NCI-H1105 treated with DMSO at 0.1 percent for 48 hours (cell line): Measurements from ENCODE around the gene TNFRSF18.

Source experiments
- DNase-seq: peaks from one replicate; lab custom pipeline; 2025; lab: John Stamatoyannopoulos, UW

Gene TNFRSF18

DNA sequence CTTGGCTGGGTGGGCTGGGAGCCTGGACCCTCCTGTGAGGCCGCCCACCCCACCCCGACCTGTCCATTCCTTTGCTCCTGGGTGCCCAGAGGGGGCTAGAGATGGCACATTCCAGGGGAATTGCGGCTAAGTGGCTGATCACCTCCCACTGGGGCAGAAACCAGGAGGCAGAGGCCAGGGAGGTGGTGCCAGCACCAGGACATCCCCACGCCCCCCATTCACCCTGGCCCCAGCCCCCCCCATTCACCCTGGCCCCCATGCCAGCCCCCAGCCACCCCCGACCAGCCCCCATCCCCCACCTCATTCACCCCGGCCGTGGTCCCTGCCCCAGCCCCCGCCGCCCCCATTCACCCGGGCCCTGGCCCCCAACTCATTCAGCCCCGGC, 33.9 kb upstream of the TNFRSF18 start:
- DNase-seq = no peak

DNA sequence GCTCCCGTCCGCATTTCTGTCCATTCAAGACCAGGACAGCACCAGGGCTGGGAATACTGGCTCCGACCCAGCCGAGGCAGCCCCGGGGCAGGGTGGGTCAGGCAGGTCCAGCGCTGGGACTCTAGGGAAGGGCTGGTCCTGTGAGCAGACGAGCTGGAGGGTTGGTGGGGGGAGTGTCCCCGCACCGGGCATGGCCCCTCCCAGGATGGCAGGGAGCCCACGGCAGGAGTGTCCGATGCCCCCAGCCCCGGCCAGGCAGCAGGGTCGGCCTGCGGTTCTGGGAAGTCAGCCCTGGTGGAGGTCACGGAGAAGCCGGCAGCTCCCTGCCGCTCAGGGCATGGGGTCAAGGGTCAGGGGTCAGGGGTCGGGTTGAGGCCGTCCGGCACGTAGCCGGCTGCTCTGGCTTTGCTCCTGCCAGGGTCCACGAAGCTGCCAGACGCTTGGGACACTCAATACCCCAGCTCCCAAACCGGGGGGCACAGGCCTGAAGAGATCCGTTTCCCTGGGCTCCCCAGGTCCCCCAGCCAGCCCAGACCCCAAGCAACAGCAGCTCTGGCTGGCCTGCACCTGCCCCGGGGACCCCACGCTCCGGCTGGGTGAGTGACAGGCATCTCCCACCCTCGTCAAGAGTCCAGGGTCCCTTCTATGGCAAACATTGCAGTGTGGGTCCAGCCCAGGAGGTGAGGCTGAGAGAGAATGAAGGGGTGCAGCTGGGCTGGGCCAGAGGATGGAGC, 33.4 kb upstream of the TNFRSF18 start:
- no peak for DNase-seq

DNA sequence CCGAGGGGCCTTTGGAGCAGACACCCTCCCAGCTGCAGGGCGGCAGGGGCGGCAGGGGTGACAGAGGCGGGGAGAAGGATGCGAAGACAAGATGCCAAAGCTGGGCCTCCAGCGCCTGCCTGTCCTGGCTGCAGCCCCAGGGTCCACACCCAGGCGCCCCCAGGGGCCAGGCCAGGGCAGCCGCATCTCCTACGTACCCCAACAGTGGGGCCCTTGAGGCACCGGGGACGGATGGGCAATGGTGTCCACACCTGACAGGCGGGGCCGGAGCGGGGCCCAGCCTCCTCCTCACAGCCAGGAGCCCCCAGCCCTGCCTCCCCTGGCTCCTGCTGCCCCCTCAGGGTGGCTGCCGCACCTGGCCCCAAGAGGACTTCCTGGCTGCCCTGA, 32.8 kb upstream of the TNFRSF18 start:
- DNase-seq = no peak

DNA sequence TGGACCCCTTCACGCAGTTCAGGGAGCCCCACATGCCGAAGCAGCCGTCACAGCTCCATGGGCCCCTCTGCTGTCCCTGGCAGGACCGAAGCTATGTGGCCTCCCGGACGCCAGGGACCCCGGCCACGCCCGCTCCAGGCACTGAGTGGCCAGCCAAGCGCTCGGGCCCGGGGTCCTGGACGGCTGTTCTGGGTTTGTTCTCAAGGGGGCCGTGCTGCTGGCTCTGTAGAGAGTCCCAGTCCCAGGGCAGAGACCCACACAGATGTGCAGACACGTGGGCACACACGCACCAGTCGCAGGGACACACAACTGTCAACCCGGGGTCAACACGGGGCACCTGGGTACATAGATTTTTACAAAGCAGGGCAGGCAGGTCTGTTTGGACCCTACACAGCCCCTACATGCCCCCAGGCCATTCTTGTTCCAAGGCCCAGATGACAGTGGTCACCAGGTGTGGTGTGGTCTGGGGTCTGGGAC, 32.3 kb upstream of the TNFRSF18 start:
- no peak for DNase-seq

DNA sequence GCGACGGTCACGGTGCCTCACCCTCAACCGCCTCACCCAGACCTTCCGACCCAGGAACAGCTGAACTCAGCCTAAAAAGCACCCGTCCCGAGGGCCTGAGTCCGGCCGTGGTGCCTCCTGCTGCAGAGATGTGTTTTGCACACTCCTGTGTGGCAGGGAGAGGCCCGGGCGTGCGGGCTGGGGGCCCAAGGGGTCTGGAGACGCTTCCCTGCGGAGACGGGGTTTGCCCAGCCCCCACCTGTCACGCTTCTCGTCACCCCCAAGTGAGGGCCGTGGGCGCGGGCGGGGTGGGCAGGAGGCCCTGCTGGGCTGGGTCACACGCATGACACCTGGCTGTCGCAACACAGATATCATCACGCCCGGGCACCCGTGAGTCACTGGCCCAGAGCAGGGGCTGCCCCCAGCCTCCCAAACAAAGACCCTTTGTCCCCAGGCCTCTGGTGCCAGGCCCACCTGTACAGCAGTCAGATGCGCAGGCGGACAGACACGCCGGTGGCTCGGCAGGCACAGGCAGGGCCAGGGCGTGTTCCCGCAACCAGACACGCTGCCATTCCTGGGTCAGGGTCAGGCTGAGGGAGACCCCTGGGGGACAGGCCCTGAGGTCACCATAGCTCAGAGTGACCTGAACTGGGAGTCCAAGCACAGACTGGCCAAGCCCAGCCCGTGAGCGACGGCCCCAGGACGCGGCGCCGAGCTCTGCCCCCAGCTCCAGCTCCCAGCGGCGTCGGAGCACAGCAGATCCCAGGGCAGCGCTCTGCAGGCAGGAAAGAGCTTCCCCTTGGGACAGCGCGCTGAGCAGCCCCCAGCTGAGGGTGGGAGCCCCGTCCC, 31.7 kb upstream of the TNFRSF18 start:
- DNase-seq = no peak

DNA sequence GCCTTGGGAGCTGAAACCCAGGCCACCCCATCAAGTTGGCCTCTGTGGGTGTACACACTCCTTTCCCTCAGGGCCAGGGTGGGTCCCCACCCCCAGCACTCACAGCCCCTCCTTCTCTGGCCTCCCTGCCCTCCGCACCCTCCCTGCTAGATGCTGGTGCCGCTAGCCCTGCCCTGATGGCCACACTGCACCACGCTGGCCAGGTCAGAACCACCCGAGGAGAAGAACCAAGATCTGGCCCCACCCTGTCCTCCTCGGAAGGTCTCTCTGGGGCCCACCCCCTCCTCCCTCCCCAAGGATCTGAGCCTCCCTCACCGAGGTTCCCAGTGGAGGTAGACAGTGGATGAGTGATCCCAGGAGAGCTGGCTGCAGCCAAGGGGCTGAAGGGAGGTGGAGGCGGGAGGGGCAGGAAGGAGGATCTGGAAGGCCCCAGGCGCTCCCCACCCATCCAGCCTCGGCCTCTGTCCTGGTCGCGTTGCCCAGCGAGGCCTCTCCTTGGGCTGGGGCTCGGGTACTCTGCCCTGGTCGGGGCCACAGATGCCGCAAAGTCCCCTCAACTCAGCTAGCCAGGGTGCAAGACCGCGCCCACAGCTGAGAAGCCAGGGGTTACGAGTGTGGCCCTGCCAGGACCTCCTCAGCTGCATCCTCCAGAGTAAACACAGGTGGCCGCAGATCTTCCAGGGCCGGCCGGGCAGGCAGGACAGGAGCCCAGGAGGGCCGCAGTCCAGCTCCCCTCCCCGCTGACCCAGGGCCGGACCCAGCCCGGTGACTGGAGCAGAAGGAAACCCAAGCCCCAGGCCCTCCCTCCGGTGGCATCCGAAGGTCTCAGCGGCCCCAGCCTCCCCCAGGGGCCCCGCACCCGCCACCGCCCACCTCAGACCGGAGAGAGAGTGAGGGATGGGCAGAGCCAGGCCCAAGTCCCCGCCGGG, 30.8 kb upstream of the TNFRSF18 start:
- DNase-seq = no peak

DNA sequence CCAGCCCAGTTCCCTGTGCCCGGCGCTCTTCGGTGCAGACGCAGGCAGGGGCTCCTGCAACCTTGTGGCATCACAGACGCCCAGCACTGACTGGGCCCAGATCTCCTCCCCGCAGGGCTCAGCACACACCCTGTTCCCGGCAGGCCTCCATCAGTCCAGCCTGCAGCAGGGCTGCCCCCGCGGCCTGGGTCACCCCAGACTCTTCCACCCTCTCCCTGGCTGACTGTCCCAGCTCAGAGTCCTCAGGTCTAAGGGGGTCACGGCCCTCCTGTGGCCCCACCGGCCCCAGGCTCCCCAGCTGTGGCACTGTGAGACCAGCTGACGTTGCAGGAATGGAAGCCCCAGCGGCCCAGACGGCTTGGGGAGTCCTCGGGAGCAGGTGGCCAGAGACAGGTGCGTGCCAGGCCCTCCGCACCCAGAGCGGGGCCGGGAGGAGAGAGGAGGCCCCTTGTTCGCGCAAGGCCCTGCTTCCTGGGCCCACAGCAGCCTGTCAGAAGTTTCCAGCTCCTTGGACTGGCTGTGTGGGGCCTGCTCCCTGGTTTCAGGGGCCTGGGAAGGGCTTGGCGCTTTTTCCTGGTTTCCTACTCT, 29.9 kb upstream of the TNFRSF18 start:
- no peak for DNase-seq

DNA sequence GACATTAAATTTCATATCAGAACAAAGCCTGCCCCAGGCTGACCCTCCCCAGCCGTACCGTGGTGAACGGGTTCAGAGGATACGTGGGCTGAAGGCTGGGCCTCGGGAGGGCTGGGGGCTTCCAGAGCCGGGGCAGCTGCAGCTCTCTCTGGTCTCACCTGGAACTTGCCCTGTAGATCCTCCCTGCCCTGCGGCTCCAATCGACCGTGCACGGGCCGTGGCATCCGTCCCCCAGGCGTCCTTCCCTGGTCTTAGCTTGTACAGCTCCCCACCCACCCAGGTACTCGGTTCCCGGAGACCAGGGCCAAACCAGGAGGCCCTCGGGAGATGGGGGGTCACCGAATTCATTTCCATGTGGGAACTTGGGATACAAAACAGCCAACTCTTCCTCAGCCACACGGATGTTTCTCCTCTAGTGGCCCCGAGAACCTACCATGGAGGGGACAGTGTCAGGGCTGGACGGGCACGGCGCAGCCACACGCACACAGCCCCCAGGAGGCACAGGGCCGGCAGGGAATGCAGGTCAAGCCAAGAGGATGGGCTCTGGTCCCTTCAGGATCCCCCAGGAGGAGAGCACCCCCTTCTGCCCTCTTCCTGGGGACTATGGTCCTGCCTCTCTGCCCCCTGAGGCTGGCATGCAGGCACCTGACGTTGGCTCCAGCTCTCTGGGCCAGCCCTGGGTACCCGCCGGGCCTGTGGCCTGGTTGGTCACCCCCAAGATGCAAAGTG, 28.8 kb upstream of the TNFRSF18 start:
- DNase-seq = no peak

DNA sequence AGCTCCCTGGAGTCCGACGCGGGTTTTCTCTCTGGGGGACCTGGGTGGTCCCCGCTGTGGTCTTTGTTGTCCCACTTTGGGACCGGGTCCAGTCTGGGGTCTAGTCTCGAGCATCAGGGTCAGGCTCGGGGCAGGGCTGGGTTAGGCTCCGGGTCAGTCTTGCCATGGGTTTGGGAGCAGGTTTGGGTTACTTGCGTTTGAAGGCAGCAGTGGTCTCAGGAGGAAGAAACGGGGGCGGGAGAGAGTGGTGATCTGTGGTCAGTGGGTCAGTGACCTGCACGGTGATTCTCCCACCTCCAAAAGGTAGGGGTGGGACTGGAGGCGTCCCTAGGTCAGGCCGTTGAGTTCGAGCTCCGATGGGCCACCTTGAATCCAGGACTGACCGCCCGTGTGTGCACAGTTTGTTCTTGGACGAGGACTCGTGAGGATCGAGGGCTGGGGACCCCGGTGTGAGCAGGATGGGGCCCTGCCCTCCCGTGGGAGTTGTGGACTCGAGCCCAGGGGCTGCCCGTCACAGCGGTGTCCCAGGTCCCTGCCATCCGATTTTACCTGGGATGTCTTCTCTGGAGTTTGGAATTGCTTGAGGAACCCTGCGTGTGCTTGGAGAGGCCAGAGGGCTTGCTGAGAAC, 27.9 kb upstream of the TNFRSF18 start:
- DNase-seq = no peak

DNA sequence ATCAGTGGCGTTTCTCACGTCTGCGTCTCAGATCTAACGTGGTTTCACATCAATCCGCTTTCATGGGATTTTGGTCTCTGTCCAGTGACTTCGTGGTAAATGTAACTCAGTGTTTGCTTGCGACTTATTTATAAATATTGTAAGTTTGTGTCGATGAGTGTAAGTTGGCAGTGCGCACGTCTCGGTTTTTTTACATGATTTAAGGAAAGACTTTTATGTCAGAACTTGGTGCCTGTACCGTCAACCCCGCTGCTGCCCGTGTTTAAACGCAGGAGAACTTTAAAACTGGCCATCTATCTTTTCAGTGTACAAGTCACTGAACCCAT, 27.1 kb upstream of the TNFRSF18 start:
- DNase-seq = no peak

DNA sequence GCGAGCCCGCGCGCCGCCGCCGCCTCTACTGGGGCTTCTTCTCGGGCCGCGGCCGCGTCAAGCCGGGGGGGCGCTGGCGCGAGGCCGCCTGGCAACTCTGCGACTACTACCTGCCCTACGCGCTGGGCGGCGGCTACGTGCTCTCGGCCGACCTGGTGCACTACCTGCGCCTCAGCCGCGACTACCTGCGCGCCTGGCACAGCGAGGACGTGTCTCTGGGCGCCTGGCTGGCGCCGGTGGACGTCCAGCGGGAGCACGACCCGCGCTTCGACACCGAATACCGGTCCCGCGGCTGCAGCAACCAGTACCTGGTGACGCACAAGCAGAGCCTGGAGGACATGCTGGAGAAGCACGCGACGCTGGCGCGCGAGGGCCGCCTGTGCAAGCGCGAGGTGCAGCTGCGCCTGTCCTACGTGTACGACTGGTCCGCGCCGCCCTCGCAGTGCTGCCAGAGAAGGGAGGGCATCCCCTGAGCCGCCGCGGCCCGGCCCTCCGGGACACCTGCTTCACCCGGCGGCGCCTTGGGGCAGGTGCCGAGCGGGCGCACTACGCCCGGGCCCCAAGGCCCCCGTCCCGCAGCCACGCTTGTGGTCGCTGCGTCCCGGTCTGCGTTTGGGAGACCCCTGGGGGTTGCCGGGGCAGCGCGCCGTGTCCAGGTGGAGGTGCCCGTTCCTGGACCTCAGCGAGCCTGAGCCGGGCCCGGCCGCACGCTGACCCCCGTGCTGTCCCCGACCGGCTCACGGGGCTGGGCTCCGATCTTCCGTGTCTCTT, 26.6 kb upstream of the TNFRSF18 start:
- no peak for DNase-seq

DNA sequence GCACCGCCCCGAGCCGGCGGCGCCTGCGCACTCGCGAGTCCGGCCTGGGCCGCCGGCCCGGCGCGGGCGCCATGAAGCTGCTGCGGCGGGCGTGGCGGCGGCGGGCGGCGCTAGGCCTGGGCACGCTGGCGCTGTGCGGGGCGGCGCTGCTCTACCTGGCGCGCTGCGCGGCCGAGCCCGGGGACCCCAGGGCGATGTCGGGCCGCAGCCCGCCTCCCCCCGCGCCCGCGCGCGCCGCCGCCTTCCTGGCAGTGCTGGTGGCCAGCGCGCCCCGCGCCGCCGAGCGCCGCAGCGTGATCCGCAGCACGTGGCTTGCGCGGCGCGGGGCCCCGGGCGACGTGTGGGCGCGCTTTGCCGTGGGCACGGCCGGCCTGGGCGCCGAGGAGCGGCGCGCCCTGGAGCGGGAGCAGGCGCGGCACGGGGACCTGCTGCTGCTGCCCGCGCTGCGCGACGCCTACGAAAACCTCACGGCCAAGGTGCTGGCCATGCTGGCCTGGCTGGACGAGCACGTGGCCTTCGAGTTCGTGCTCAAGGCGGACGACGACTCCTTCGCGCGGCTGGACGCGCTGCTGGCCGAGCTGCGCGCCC, 25.9 kb upstream of the TNFRSF18 start, which contains the start of gene B3GALT6:
Gene B3GALT6 (plus strand): TSS at position 30 of the 588 bp plus-strand sequence. CDS start 42 bp downstream, at position 72.
- DNase-seq = no peak

DNA sequence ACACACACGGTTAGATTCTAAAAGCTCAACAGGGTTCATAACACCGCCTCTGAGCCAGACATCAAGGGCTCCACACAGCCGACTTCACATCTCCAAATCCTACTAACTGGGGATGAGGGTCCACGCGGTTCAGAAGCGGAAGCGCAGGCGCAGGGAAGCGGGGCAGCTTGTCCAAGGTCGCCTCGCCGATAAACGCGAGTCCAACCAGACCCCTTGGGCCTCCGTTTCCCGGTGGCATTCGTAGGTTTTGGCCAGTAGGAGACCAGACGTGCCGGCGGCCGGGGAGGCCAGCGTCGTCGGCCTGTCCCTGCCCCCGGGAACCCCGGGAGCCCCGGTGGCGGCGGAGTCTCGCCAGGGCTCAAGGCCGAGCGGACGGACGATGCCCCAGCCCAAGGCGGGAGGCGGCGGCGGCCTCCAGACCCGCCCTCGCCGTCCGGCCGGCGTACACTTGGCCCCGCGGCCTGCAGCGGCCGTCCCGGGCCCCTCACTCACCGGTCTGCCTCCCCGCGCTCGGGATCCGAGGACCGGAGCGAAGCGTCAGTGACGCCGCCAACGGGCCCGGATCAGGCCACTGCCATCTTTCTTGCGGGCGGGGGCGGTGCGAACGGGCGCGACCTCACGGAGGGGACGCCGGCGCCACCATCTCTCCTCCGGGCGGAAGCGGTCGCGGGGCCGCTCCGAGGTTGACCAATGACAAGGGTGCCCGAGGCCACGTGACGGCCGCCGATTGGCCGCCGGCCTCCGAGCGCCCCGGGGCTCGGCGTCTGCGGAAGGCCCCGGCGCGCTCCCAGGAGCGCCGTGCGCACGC, 25.2 kb upstream of the TNFRSF18 start, which contains the start of gene SDF4:
Gene SDF4 (minus strand): TSS at position 602 of the 808 bp plus-strand sequence. CDS start 3,229 bp downstream, outside the sequence.
- peak; percentile 97 for DNase-seq

DNA sequence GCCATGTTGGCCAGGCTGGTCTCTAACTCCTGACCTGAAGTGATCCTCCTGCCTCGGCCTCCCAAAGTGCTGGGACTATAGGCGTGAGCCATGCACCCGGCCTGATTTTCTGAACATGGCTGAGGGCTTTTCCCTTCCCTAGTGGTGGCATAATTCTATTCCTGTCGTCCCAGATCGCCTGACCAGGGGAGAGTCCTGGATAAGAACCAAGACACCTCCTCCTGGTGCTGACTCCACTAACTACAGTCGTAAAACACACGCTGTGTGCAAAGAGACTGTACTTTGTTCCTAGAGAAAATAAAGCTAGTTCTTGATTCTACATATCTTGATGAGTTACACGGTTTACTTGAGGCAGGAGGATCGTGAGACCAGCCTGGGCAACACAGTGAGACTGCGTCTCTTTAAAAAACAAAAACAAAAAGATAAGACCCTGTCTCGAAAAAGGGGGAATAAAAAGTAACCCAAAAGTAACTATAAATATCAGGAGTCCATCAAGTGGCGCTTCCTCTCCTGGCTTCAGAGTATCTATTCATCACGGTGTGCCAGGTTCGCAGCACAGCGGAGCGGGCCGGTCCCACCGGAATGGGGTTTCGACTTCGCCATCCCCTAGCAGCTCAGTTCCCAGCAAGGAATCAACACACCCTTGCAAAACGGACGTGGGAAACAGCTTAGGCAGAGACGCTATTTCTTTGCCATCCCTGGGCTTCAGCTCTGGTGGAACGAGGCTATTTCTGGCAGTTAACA, 24.4 kb upstream of the TNFRSF18 start:
- no peak for DNase-seq

DNA sequence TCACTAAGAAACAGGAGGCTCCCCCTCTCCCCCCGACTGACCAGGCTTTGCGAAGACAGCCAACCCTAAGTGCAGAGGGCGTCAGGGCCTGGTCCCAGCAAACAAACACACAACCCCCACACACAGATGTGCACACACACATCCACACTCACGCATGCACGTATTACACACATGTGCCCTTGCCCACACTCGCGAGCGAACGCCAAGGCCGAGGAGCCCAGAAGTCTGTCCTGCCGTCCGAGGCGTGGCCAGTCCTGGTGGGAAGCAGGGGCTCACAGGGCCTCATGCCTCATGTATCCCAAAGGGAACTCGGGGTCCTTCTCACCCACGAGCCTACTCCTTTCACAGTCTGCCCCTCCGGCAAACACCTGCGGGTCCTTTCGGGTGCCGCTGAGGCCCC, 23.4 kb upstream of the TNFRSF18 start:
- DNase-seq = no peak

DNA sequence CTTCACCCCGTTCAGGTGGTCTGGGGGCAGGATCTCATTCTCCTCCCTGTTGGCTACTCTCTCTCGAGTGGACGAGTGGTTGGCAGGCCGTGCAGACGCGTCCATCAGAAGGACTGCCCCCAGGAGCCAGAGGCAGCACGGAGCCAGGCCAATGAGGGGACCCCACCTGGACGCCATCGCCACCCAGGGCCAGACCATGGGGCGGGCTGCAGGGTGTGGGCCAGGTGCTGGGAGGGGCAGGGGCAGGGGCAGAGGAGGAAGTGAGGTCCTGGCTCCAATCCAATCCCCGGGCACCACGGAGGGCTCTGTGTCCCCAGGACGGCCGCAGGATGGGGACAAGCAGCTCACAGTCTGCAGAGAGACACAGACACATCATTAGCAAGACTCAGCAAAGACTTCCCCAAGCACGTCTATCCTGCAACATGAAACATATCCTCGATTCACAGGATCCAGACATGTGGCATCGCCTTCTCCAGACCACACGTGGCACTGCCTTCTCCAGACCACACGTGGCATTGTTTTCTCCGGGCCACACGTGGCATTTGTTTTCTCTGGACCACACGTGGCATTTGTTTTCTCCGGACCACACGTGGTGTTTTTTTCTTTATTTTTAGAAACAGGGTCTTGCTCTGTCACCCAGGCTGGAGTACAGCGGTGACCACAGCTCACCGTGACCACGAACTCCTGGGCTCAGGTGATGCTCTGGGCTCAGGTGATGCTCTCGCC, 22.4 kb upstream of the TNFRSF18 start:
- DNase-seq = no peak

DNA sequence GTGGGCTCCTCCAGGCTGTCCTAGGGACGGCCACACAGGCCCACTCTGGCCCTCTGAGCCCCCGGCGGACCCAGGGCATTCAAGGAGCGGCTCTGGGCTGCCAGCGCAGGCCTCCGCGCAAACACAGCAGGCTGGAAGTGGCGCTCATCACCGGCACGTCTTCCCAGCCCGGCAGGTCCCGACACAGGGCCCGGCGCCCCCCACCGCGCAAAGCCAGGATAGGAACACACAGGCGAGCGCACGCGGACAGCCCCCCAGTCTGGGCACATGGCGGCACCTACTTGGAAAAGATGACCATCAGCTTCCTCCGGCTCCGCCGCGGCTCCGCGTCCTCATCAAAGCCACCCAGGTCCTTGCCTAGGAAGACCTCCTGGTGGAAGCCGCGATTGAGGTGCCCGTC, 21.8 kb upstream of the TNFRSF18 start:
- DNase-seq = no peak
